ENCODE data around the gene SH3PXD2B. TPM values are rescaled to one million over a fixed set of nuclear protein-coding genes. Genes with fewer than 3 reads are reported as not detected.

SH3PXD2B gene
- total RNA-seq, 1 donor from 2014 or later: 60.8 TPM

DNA sequence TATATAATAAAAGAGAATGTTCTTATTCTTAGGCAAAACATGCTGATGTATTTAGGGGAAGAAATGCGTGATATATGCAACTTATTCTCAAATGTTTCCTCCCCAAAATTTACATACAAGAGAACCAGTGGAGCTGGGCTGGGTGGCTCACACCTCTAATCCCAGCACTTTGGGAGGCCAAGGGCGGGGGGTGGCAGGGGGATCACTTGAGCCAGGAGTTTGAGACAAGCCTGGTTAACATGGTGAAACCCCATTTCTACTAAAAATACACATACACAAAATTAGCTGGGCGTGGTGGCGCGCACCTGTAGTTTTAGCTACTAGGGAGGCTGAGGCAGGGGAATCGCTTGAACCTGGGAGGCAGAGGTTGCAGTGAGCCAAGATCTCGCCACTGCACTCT, 143.3 kb downstream of the SH3PXD2B start:
- peak in 1 of 2 donors; percentile 33 for DNase-seq (ENCODE audit: low spot score in 2 of 2)
- H3K9me3 ChIP-seq: peaks cover 0 to 3% of the 10 kb centered on the region in 2 donors
- no peaks in the 10 kb centered on the region for H3K27me3 ChIP-seq
- no peak overlapping the region for H3K4me3 ChIP-seq
- H3K27ac ChIP-seq: no peak overlapping the region
- H3K36me3 ChIP-seq: no peaks in the 10 kb centered on the region
- intact Hi-C loops (cut with DNase I): no loop called here
- TF ChIP-seq, protein P1, sequence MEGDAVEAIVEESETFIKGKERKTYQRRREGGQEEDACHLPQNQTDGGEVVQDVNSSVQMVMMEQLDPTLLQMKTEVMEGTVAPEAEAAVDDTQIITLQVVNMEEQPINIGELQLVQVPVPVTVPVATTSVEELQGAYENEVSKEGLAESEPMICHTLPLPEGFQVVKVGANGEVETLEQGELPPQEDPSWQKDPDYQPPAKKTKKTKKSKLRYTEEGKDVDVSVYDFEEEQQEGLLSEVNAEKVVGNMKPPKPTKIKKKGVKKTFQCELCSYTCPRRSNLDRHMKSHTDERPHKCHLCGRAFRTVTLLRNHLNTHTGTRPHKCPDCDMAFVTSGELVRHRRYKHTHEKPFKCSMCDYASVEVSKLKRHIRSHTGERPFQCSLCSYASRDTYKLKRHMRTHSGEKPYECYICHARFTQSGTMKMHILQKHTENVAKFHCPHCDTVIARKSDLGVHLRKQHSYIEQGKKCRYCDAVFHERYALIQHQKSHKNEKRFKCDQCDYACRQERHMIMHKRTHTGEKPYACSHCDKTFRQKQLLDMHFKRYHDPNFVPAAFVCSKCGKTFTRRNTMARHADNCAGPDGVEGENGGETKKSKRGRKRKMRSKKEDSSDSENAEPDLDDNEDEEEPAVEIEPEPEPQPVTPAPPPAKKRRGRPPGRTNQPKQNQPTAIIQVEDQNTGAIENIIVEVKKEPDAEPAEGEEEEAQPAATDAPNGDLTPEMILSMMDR (IDR thresholded peaks at IDR 0.05): no peak
- no peaks in the 10 kb centered on the region for H3K4me1 ChIP-seq

DNA sequence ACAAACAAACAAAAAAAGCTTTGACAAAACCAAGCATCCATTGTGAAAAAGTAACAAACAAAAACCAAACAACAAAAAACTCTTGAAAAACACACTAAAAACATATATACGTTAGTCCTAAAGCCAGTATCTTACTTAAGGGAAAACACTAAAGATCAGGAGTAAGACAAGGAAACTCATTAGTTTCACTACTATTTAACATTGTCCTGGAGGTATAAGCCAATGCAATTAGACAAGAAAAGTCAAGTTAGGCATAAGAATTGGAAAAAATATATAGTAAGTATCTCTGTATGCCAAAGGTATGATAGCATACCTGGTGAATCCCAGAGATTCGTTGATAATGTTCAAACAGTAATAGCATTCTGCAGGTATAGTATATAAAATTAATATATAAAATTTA, 148.9 kb downstream of the SH3PXD2B start:
- Histone ChIP-seq H3K9me3 (peaks cover 0 to 11% of the 10 kb centered on the region in 2 donors), H3K4me3 (no peak overlapping the region), H3K36me3 (no peaks in the 10 kb centered on the region), H3K27ac (no peak overlapping the region), H3K27me3 (no peaks in the 10 kb centered on the region), H3K4me1 (no peaks in the 10 kb centered on the region)
- no peak for DNase-seq (ENCODE audit: low spot score in 2 of 2)
- TF ChIP-seq, protein P1 (IDR thresholded peaks at IDR 0.05): no peak
- intact Hi-C loops (cut with DNase I): no loop called here

DNA sequence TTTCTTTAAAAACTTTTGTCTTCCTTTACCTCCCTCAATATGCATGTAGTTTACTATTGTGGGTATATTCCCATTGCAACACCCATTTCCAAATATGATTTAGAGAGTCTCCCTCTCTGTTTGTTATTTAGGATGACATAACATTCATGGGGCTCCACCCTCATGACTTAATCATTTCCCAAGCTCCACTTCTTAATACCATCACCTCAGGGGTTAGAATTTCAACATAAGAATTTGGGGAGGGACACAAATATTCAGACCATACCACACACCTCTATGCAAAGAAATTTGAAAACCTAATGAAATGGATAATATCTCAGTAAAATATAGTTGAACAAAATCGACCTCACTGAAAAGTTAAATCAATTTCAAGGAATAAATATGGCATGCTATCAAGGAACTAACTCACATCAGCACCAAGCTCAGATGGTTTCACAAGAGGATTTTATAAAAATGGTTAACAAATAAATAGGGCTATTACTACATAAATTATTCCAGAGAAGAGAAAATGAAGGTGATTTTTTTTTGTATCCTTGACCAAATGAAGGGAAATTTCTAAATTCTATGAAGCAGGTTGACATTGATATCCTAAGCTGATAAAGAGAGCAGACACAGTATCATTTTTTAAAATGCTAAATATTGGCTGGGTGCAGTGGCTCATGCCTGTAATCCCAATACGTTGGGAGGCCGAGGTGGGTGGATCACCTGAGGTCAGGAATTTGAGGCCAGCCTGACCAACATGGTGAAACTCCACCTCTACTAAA, 150.6 kb downstream of the SH3PXD2B start:
- H3K4me3 ChIP-seq: no peak overlapping the region
- H3K36me3 ChIP-seq: no peaks in the 10 kb centered on the region
- H3K4me1 ChIP-seq: peaks cover 0 to under 1% of the 10 kb centered on the region in 2 donors
- intact Hi-C loops (cut with DNase I): loop anchor here (2.0 kb wide), 1 partner anchor 15 kb away; no protein-coding TSS in a partner anchor
- no peak overlapping the region for H3K27ac ChIP-seq
- peaks cover 0 to 11% of the 10 kb centered on the region in 2 donors for H3K9me3 ChIP-seq
- DNase-seq (ENCODE audit: low spot score in 2 of 2): no peak
- TF ChIP-seq, protein P1 (IDR thresholded peaks at IDR 0.05): no peak
- no peaks in the 10 kb centered on the region for H3K27me3 ChIP-seq

DNA sequence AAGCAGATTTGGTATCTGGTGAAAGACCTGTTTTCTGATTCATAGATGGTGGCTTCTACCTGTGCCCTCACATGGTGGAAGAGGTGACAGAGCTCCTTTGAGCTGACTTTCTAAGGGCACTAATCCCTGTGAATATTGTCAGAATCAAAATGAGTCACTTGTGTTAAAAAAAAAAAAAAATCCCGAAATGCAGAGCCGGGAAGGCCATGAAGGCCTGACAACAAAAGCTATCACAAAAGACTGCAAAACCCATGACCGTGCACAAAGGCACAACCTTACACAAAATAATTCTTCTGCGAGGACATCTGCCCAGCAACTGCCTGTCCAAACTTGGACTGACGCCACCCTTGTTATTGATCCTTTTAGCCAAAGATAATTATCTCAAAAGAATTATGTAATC, 151.2 kb downstream of the SH3PXD2B start:
- Histone ChIP-seq H3K9me3 (peaks cover 0 to 11% of the 10 kb centered on the region in 2 donors), H3K4me1 (peaks cover 0 to 5% of the 10 kb centered on the region in 2 donors), H3K4me3 (no peak overlapping the region), H3K27ac (no peak overlapping the region), H3K36me3 (no peaks in the 10 kb centered on the region), H3K27me3 (no peaks in the 10 kb centered on the region)
- TF ChIP-seq, protein P1 (IDR thresholded peaks at IDR 0.05): no peak
- intact Hi-C loops (cut with DNase I): loop anchor here (2.0 kb wide), 1 partner anchor 16 kb away; no protein-coding TSS in a partner anchor
- no peak for DNase-seq (ENCODE audit: low spot score in 2 of 2)

DNA sequence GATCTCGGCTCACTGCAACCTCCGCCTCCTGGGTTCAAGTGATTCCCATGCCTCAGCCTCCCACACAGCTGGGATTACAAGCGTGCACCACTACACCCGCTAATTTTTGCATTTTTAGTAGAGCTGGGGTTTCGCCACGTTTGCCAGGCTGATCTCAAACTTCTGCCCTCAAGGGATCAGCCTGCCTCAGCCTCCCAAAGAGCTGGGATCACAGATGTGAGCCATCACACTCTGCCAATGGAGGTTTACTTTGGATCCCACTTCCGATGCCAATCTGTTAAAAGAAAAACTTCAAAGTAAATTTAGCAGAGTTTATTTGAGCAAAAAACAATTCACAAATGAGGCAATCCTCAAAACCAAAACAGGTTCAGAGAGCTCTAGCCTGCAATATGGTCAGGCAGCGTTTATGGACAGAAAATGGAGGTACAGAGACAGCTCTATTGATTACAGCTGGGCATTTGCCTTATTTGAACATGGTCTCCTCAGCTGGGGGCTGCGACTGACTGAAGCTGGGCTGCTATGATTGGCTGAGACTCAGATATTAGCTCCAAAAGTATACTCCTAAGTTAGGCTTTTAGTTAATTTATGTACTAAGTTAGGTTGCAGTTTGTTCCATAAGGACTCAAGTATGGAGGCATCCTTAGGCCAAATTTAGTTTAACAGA, 152.1 kb downstream of the SH3PXD2B start:
- Histone ChIP-seq H3K9me3 (peaks cover 0 to 11% of the 10 kb centered on the region in 2 donors), H3K36me3 (no peaks in the 10 kb centered on the region), H3K4me1 (peaks cover 0 to 5% of the 10 kb centered on the region in 2 donors), H3K27me3 (no peaks in the 10 kb centered on the region), H3K27ac (no peak overlapping the region), H3K4me3 (no peak overlapping the region)
- DNase-seq (ENCODE audit: low spot score in 2 of 2): no peak
- TF ChIP-seq, protein P1 (IDR thresholded peaks at IDR 0.05): no peak
- intact Hi-C loops (cut with DNase I): loop anchor here (2.0 kb wide), 1 partner anchor 17 kb away; no protein-coding TSS in a partner anchor
